Testis (tissue), 3 donors: ENCODE results near the gene CMTM5. TPM values are rescaled to one million over a fixed set of nuclear protein-coding genes. Genes with fewer than 3 reads are reported as not detected.

Experiments
- DNase-seq: peaks from one replicate; pipeline ENCODE4 v3.0.0-alpha.2; 2019
- H3K27ac ChIP-seq, 2 donors: fragments of 200-600 bp; sonication (generic); one replicate each; pipeline ENCODE4 v1.5.1; 2019
- H3K27me3 ChIP-seq: fragments of 200-600 bp; sonication (generic); one replicate; pipeline ENCODE4 v1.5.1; 2019
- H3K36me3 ChIP-seq: fragments of 200-600 bp; sonication (generic); one replicate; pipeline ENCODE4 v1.5.1; 2017; ENCODE audit warnings: low read depth; ENCODE audit errors: missing control alignments
- H3K4me1 ChIP-seq: fragments of 200-600 bp; sonication (generic); one replicate; pipeline ENCODE4 v1.5.1; 2019
- H3K4me3 ChIP-seq, 2 donors: fragments of 200-600 bp; sonication (generic); one replicate each; pipeline ENCODE4 v1.5.1; 2017 to 2019
- H3K9me3 ChIP-seq: fragments of 200-600 bp; sonication (generic); one replicate; pipeline ENCODE4 v1.5.1; 2017
- POLR2A ChIP-seq: fragments of 450-650 bp; IDR thresholded peaks from one replicate; pipeline ENCODE4 v1.6.1; 2017; ENCODE audit warnings: antibody characterized with exemption, mild to moderate bottlenecking, moderate library complexity
- WGBS, 2 donors: methylation state at CpG; one replicate each; pipeline ENCODE4 v1.1.5; 2018; 5-methylcytosine and 5-hydroxymethylcytosine counted together
- intact Hi-C: fragments of 100-400 bp; cut with DNase I; formaldehyde crosslinking; loops from one replicate; pipeline ENCODE4 v1.15.1; 2023; ENCODE audit warnings: low total_unique reads
- polyA plus RNA-seq: library from polyadenylated mRNA; stranded (reverse); fragments of 350-450 nt; fragmentation: Illumina TruSeq; extraction: RNeasy Lipid Tissue Mini Kit (QIAGEN cat#74804); gene quantifications from one replicate; pipeline ENCODE4 v1.2.3, GENCODE V29; 2014; ENCODE audit warnings: low read depth, low replicate concordance; ENCODE audit not compliant: insufficient read depth
- total RNA-seq, 2 donors: library from RNA; depleted of rRNA; stranded (reverse); fragments of >200 nt; gene quantifications; one replicate each; pipeline ENCODE4 v1.2.3, GENCODE V29; 2016
- TF ChIP-seq, protein P1 (sequence below), 3 experiments: fragments of 450-650 bp in 2 of 3; fragments of 200-600 bp in 1 of 3; sonication (generic) in 1 of 3; IDR thresholded peaks; one replicate each; pipeline ENCODE4 v1.5.1; 2016 to 2019; ENCODE audit warnings: antibody characterized with exemption in 3 of 3, mild to moderate bottlenecking in 2 of 3, moderate library complexity in 1 of 3

Gene CMTM5
- total and polyA plus RNA-seq, 3 donors from 2014 or later: 0.55 to 0.84 (median 0.81) TPM

DNA sequence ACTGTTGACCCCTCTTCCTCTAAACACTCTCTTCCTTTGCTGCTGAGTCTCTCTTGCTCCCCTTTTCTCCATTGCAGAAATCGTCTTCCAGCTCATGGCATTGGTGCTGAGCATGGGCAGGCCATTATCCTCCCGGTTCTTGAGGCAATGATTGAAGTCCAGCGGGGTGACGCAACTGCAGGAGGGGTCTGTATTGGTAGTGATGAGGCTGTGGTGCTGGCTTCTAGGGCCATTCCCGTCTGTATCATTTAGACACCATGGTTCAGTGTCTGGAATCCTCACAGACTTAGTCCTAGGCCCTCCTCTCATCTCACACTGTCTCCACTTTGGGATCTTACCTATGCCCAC is 23.4 kb upstream of the CMTM5 start:
- Histone ChIP-seq H3K27me3 (no peaks in the 10 kb centered on the region), H3K4me3 (no peak overlapping the region), H3K27ac (no peak overlapping the region), H3K9me3 (no peaks in the 10 kb centered on the region), H3K36me3 (no peaks in the 10 kb centered on the region), H3K4me1 (peaks cover 5% of the 10 kb centered on the region)
- TF ChIP-seq POLR2A: no peak
- TF ChIP-seq, protein P1, sequence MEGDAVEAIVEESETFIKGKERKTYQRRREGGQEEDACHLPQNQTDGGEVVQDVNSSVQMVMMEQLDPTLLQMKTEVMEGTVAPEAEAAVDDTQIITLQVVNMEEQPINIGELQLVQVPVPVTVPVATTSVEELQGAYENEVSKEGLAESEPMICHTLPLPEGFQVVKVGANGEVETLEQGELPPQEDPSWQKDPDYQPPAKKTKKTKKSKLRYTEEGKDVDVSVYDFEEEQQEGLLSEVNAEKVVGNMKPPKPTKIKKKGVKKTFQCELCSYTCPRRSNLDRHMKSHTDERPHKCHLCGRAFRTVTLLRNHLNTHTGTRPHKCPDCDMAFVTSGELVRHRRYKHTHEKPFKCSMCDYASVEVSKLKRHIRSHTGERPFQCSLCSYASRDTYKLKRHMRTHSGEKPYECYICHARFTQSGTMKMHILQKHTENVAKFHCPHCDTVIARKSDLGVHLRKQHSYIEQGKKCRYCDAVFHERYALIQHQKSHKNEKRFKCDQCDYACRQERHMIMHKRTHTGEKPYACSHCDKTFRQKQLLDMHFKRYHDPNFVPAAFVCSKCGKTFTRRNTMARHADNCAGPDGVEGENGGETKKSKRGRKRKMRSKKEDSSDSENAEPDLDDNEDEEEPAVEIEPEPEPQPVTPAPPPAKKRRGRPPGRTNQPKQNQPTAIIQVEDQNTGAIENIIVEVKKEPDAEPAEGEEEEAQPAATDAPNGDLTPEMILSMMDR (IDR thresholded peaks at IDR 0.05): no peak
- 70 to 79% methylated on average over 5 of the region's 5 CpGs for WGBS, 2 donors
- intact Hi-C loops: no loop called here
- no peak for DNase-seq

DNA sequence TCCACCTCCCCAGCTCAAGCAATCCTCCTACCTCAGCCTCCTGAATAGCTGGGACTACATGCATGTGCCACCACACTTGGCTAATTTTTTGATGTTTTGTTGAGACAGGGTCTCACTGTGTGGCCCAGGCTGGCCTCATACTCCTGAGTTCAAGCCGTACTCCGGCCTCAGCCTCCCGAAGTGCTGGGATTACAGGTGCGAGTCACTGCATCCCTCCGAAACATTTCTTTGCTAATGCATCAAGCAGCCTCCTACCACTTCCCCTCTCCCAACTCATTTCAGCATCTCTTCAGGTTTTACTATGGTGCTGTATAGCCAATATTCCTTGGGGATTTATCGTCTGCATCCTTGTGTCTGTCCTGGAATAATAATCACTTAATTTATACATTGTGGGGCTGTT is 21.9 kb upstream of the CMTM5 start:
- intact Hi-C loops: no loop called here
- H3K4me1 ChIP-seq: peaks cover 5% of the 10 kb centered on the region
- no peaks in the 10 kb centered on the region for H3K27me3 ChIP-seq
- no peak for TF ChIP-seq POLR2A
- TF ChIP-seq, protein P1 (IDR thresholded peaks at IDR 0.05): no peak
- no peaks in the 10 kb centered on the region for H3K9me3 ChIP-seq
- WGBS, 2 donors: 87 to 90% methylated on average over 6 of the region's 6 CpGs
- H3K36me3 ChIP-seq: no peaks in the 10 kb centered on the region
- no peak overlapping the region for H3K4me3 ChIP-seq
- DNase-seq: no peak
- no peak overlapping the region for H3K27ac ChIP-seq

DNA sequence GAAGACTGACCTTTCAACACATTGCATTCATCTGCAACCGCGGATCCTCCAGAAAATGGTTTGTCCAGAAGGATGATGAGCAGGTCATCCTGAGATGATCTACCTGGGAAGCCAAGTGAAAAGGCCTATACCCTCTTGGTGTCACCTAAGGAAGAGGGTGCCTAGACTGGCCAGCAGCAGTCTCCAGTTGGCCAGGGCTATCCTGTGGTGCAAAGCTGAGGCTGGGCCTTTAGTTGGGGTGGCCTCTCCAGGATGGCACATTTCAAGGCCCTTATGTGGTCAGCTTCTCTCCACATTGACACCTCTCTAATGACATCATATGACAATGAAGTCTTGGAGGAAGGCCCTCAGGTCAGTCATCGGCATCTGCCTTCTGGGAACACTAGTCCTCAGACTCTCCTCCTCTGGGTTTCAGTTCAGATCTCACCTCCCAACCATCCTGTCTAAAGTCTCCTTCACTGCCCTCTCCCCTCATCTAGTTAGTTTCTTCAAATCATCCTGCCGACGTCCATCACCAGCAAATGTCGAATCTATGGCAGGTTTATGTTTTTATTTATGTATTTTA is 20.9 kb upstream of the CMTM5 start:
- no peak for DNase-seq
- intact Hi-C loops: no loop called here
- Histone ChIP-seq H3K9me3 (no peaks in the 10 kb centered on the region), H3K4me3 (no peak overlapping the region), H3K36me3 (no peaks in the 10 kb centered on the region), H3K4me1 (peaks cover 5% of the 10 kb centered on the region), H3K27ac (no peak overlapping the region), H3K27me3 (no peaks in the 10 kb centered on the region)
- WGBS, 2 donors: 86 to 94% methylated on average over 6 of the region's 6 CpGs
- TF ChIP-seq, protein P1 (IDR thresholded peaks at IDR 0.05): no peak
- TF ChIP-seq POLR2A: no peak

DNA sequence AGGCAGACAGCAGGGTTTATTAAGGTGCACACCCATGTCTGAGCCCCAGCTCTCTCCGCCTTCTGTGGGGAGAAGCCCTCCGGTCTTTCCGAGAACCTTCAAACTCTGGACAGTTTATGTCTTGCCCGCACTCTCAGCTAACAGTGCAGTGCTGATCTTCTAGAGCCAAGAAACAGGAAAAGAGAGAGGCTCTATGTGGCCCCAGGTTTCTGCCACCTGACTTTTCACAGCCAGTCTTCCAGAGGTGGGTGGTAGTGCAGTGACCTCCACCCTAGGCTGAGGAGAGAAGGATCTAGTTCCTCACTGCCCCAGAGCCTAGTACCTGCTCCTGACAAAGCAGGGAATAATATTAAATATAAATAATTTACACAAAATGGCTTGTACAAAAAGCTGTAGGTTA is 20.2 kb upstream of the CMTM5 start:
- Histone ChIP-seq H3K27me3 (no peaks in the 10 kb centered on the region), H3K9me3 (no peaks in the 10 kb centered on the region), H3K4me3 (no peak overlapping the region), H3K36me3 (no peaks in the 10 kb centered on the region), H3K27ac (no peak overlapping the region), H3K4me1 (peaks cover 3% of the 10 kb centered on the region)
- intact Hi-C loops: no loop called here
- 96 to 97% methylated on average over 4 of the region's 4 CpGs for WGBS, 2 donors
- TF ChIP-seq, protein P1 (IDR thresholded peaks at IDR 0.05): no peak
- no peak for TF ChIP-seq POLR2A
- DNase-seq: no peak

DNA sequence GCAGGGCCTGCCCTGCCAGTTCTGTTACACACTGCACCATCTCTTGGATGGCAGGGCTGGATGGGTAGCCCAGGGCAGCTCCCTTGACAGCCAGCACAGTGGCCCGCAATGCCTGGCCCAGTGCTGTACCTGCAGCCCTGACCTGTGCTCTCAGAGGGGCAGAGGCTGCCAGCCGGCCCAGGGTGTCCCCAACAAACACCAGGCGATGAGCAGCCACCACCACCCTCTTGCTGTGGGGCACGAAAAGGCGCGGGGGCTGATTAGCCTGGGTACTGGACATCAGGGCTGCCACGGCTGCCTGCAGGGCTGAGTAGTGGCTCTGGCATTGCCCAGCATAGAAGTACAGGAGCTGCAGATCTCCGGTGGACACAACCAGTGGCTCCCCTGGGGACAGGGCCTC is 19.6 kb upstream of the CMTM5 start:
- no peak for DNase-seq
- intact Hi-C loops: no loop called here
- Histone ChIP-seq H3K9me3 (no peaks in the 10 kb centered on the region), H3K36me3 (no peaks in the 10 kb centered on the region), H3K27me3 (no peaks in the 10 kb centered on the region), H3K4me1 (no peaks in the 10 kb centered on the region), H3K27ac (no peak overlapping the region), H3K4me3 (no peak overlapping the region)
- TF ChIP-seq, protein P1 (IDR thresholded peaks at IDR 0.05): no peak
- WGBS, 2 donors: 88% methylated on average over 3 to 8 of the region's 8 CpGs
